Lower leg skin (tissue), 4 donors: ENCODE measurements around the gene UBE2D4. TPM values are rescaled to one million over a fixed set of nuclear protein-coding genes. Genes with fewer than 3 reads are reported as not detected.
A peak's percentile ranks its signal among the peaks of the same experiment; 100 is the strongest.

Experiments used
- DNase-seq, 2 donors: peaks; one replicate each; pipeline ENCODE4 v3.0.0-alpha.2; 2019; ENCODE audit warnings: low spot score in 2 of 2
- H3K4me3 ChIP-seq: fragments of 200-600 bp; sonication (generic); 2 replicates; pipeline ENCODE4 v1.5.1; 2017; ENCODE audit warnings: mild to moderate bottlenecking, low read depth; ENCODE audit not compliant: poor library complexity, severe bottlenecking
- CTCF ChIP-seq, 3 donors: fragments of 450-650 bp; IDR thresholded peaks; one replicate each; pipeline ENCODE4 v1.5.1; 2016; ENCODE audit warnings: antibody characterized with exemption in 3 of 3, mild to moderate bottlenecking in 3 of 3, moderate library complexity in 2 of 3
- POLR2A ChIP-seq, 2 donors: fragments of 450-650 bp; IDR thresholded peaks; one replicate each; pipeline ENCODE4 v1.6.1; 2016 to 2017; ENCODE audit warnings: antibody characterized with exemption in 2 of 2, mild to moderate bottlenecking in 1 of 2, moderate library complexity in 1 of 2
- WGBS, 2 donors: methylation state at CpG; one replicate each; pipeline ENCODE4 v1.1.5; 2018; 5-methylcytosine and 5-hydroxymethylcytosine counted together
- intact Hi-C: fragments of 100-400 bp; cut with DNase I; formaldehyde crosslinking; loops from one replicate; pipeline ENCODE4 v1.15.0; 2023; ENCODE audit warnings: low total_unique reads
- total RNA-seq, 4 donors: library from RNA; depleted of rRNA; stranded (reverse); fragments of >200 nt; gene quantifications; one replicate each; pipeline ENCODE4 v1.1.0, GENCODE V29; 2016

Gene UBE2D4
- total RNA-seq, 4 donors from 2014 or later, result 13.0 to 23.9 (median 20.8) TPM

DNA sequence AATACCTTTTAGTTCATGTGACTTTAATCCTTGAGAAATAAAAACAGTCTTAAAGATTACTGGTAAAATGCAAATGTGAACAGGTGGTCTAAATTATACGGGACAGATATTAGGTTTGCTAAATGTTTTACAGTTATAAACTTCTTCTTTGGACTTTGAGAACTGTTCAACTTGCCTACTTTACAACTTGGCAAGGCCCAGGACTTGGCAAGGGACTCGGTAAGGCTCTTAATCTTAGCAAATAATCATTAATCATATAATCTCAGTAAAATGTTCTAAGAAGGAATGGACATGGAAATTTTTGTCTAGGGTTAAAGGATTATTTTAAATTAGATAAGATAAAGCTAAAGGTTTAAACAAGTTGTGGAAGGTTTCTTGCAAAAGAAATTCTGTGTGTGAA is 4.8 kb upstream of the UBE2D4 start:
- TF ChIP-seq POLR2A (IDR thresholded peaks at IDR 0.05) (no peak), CTCF (IDR thresholded peaks at IDR 0.05) (no peak)
- no peak for DNase-seq
- intact Hi-C loops, result no loop called here
- no peak overlapping the region for H3K4me3 ChIP-seq
- 30 to 41% methylated on average over 2 of the region's 2 CpGs for WGBS, 2 donors

DNA sequence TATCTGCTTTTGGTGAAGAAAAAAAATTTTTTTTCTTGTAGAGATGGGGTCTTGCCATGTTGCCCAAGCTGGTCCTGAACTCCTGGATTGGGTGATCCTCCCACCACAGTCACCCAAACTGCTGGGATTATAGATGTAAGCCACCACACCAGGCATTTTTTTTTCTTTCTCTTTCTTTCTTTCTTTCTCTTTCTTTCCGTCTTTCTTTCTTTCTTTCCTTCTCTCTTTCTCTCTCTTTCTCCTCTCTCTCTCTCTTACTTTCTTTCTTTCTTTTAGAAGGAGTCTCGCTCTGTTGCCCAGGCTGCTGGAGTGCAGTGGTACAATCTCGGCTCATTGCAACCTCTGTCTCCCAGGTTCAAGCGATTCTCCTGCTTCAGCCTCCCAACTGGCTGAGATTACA is 3.5 kb upstream of the UBE2D4 start:
- TF ChIP-seq POLR2A (IDR thresholded peaks at IDR 0.05) (no peak), CTCF (IDR thresholded peaks at IDR 0.05) (no peak)
- no peak for DNase-seq
- 93 to 94% methylated on average over 4 of the region's 4 CpGs for WGBS, 2 donors
- intact Hi-C loops, result no loop called here
- no peak overlapping the region for H3K4me3 ChIP-seq

DNA sequence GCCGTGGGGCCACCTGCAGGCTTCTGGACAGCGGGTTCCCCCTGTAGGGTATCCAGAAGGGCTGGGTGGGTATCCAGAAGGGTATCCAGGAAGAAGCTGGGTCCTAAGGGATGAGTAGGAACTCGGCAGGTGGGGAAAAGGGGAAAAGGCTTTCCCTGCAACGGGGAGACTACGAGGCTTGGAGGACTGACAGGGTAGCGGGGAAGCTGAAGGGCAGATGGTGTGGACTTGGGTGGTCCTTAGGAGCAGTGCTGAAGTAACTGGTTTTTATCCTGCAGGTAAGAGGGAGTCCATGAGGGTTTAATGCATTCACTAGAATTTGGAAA is 525 bp downstream of the UBE2D4 start:
- 1 to 3% methylated on average over 6 of the region's 6 CpGs for WGBS, 2 donors
- H3K4me3 ChIP-seq, result peak overlapping the region; percentile 62
- DNase-seq, result no peak
- intact Hi-C loops, result no loop called here
- TF ChIP-seq POLR2A (IDR thresholded peaks at IDR 0.05), result no peak

GRCh38 chr7:43927810-43928209 is 1.6 kb downstream of the UBE2D4 start:
- intact Hi-C loops, result no loop called here
- TF ChIP-seq CTCF (IDR thresholded peaks at IDR 0.05) (no peak), POLR2A (IDR thresholded peaks at IDR 0.05) (no peak)
- WGBS, 2 donors, result 89 to 93% methylated on average over 4 of the region's 4 CpGs
- DNase-seq, result no peak
- no peak overlapping the region for H3K4me3 ChIP-seq

GRCh38 chr7:43929529-43930457 is 3.6 kb downstream of the UBE2D4 start:
- no peak for DNase-seq
- intact Hi-C loops, result no loop called here
- H3K4me3 ChIP-seq, result no peak overlapping the region
- 90 to 91% methylated on average over 5 of the region's 5 CpGs for WGBS, 2 donors
- TF ChIP-seq CTCF (IDR thresholded peaks at IDR 0.05) (no peak), POLR2A (IDR thresholded peaks at IDR 0.05) (no peak)

- H3K4me3 ChIP-seq, result no peak overlapping the region
- DNase-seq, result no peak
- TF ChIP-seq CTCF (IDR thresholded peaks at IDR 0.05), result no peak
- no peak for TF ChIP-seq POLR2A (IDR thresholded peaks at IDR 0.05)
- intact Hi-C loops, result no loop called here
- 79 to 89% methylated on average over 7 of the region's 7 CpGs for WGBS, 2 donors
Observed at GRCh38 chr7:43931346-43931745, 5.1 kb downstream of the UBE2D4 start.
